GM12892 (cell line): ENCODE data around the gene TMEM222.

Source experiments
- POLR2A ChIP-seq: IDR thresholded peaks from 2 replicates; pipeline ENCODE4 v1.6.1; 2011; ENCODE audit warnings: low read depth, low read length, control low read depth
- POLR2AphosphoS5 ChIP-seq: IDR thresholded peaks from 2 replicates; pipeline ENCODE4 v1.6.1; 2011; ENCODE audit warnings: low read depth, low read length, control low read depth
- TAF1 ChIP-seq: IDR thresholded peaks from 2 replicates; pipeline ENCODE4 v1.6.1; 2011; ENCODE audit warnings: low read depth, mild to moderate bottlenecking, control low read depth, low read length, borderline replicate concordance

DNA sequence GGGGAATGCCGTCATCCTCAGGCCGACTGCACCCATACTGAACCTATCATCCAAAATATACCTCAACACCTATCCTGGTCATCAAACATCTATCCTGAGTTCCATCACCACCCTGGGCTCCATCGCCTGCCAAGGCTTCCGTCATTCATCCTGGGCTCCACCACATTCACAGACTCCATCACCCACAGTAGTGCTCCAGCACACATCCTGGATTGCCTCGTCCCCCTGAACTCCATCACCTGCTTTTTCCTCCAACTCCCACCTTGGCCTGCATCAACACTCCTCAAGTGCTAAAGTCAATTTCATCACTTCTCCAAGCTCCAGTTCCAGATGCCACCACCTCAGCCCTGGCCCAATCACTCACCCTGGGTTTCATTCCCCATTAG lies 37.0 kb downstream of the TMEM222 start:
- TF ChIP-seq POLR2A (no peak), POLR2AphosphoS5 (no peak), TAF1 (no peak)
